ENCODE data around the gene TMEM201.

- no peak for TF ChIP-seq POLR2A (IDR thresholded peaks at IDR 0.05)
- no peak for TF ChIP-seq CTCF (IDR thresholded peaks at IDR 0.05)
- no peak for TF ChIP-seq POLR2AphosphoS5 (IDR thresholded peaks at IDR 0.05; ENCODE audit: insufficient read depth in 1 of 2, low read depth in 1 of 2)
Observed at GRCh38 chr1:9653210-9653490, 64.4 kb downstream of the TMEM201 start.
